ENCODE measurements around the gene GALNT6.

GALNT6 gene, protein sequence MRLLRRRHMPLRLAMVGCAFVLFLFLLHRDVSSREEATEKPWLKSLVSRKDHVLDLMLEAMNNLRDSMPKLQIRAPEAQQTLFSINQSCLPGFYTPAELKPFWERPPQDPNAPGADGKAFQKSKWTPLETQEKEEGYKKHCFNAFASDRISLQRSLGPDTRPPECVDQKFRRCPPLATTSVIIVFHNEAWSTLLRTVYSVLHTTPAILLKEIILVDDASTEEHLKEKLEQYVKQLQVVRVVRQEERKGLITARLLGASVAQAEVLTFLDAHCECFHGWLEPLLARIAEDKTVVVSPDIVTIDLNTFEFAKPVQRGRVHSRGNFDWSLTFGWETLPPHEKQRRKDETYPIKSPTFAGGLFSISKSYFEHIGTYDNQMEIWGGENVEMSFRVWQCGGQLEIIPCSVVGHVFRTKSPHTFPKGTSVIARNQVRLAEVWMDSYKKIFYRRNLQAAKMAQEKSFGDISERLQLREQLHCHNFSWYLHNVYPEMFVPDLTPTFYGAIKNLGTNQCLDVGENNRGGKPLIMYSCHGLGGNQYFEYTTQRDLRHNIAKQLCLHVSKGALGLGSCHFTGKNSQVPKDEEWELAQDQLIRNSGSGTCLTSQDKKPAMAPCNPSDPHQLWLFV

GRCh38 chr12:51391283-51392123, at the start of gene GALNT6:
Gene GALNT6, minus strand, starts transcription at chr12:51391406. Its CDS starts 11,625 bp downstream, at chr12:51379781.
- no peak for DNase-seq (ENCODE audit: extremely low read depth, low read depth)
- TF ChIP-seq, protein P1, sequence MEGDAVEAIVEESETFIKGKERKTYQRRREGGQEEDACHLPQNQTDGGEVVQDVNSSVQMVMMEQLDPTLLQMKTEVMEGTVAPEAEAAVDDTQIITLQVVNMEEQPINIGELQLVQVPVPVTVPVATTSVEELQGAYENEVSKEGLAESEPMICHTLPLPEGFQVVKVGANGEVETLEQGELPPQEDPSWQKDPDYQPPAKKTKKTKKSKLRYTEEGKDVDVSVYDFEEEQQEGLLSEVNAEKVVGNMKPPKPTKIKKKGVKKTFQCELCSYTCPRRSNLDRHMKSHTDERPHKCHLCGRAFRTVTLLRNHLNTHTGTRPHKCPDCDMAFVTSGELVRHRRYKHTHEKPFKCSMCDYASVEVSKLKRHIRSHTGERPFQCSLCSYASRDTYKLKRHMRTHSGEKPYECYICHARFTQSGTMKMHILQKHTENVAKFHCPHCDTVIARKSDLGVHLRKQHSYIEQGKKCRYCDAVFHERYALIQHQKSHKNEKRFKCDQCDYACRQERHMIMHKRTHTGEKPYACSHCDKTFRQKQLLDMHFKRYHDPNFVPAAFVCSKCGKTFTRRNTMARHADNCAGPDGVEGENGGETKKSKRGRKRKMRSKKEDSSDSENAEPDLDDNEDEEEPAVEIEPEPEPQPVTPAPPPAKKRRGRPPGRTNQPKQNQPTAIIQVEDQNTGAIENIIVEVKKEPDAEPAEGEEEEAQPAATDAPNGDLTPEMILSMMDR (IDR thresholded peaks at IDR 0.05; ENCODE audit: low read depth, low read length): no peak

- TF ChIP-seq, protein P1 (IDR thresholded peaks at IDR 0.05; ENCODE audit: low read depth, low read length): no peak
- no peak for DNase-seq (ENCODE audit: extremely low read depth, low read depth)
These were observed 48.1 kb upstream of the GALNT6 start for GRCh38 chr12:51439330-51439729.

- TF ChIP-seq, protein P1 (IDR thresholded peaks at IDR 0.05; ENCODE audit: low read depth, low read length): no peak
- no peak for DNase-seq (ENCODE audit: extremely low read depth, low read depth)
These were observed 46.2 kb upstream of the GALNT6 start for GRCh38 chr12:51437431-51437830.

DNA sequence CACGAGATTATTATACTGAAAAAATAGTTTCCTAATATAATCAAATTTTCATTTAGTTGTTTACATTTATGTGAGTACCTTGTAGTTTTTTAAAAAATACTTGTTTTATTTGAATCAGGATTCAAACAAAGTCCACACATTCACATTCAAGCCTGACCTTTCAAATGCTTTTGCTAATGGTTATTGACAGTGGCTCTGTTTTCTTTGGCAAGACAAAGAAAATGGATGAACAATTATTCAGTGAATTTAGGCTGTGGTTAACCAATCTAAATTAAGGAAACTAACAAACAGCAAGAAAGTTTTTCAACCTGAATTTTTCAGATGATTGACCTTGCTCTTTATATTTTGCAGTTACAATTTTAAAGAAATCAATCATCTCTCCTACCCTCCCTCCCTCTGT, 43.1 kb upstream of the GALNT6 start:
- TF ChIP-seq, protein P1 (IDR thresholded peaks at IDR 0.05; ENCODE audit: low read depth, low read length): no peak
- no peak for DNase-seq (ENCODE audit: extremely low read depth, low read depth)

- TF ChIP-seq, protein P1 (IDR thresholded peaks at IDR 0.05; ENCODE audit: low read depth, low read length): no peak
- DNase-seq (ENCODE audit: extremely low read depth, low read depth): no peak
These were observed 41.7 kb upstream of the GALNT6 start for GRCh38 chr12:51432921-51433320.

DNA sequence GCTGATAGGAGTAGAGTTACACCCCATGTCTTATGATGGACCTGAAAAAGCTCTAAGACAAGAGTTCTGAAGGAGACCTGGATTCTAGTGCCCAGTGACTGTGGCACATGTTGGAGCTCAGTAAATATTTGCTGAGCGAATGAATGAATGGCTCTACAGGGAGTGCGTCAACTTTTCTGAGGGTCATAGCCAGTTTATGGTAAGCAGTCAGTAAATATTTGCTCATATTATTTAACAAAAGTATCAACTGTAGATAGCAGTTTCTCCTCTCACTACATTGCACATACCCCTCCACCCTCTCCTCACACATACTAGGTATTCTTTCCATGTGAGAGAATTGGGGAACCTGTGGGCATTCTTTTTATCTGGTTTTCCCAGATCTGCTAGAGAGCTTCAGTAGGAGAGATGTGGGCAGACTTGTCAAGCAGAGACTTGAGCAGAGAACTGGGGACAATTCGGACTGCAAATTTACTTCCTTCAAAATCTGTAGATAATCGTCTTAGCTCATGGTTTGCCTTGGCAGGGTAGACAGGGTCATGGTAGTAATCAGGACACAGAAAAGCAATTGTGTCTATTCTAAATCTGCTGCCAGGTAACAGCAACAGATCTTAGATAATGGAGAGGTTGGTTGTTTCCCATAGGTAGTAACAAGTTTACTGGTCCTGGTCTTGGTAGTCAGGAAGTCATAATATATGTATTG, 39.1 kb upstream of the GALNT6 start:
- DNase-seq (ENCODE audit: extremely low read depth, low read depth): no peak
- TF ChIP-seq, protein P1 (IDR thresholded peaks at IDR 0.05; ENCODE audit: low read depth, low read length): no peak
